K562 (cell line): Measurements from ENCODE around the gene CGNL1.

Experiments used
- CHD4 ChIP-seq: fragments of 200-600 bp; sonication (generic); IDR thresholded peaks from 3 replicates; pipeline ENCODE4 v1.6.1; 2012; ENCODE audit warnings: low read depth, mild to moderate bottlenecking, mixed read lengths, low read length, inconsistent platforms; ENCODE audit not compliant: insufficient read depth, insufficient replicate concordance, poor library complexity, severe bottlenecking
- FOXK2 ChIP-seq, 2 experiments: fragments of 450-650 bp; IDR thresholded peaks in 1 of 2; conservative IDR thresholded peaks in 1 of 2; 2 replicates each; pipeline ENCODE4 v1.6.1; 2016; ENCODE audit warnings: low read depth in 2 of 2, mild to moderate bottlenecking in 1 of 2
- HIVEP1 ChIP-seq: fragments of 250-450 bp; sonication (Bioruptor Pico); IDR thresholded peaks from 2 replicates; pipeline ENCODE4 v1.4.0; 2020; ENCODE audit warnings: mild to moderate bottlenecking
- ZFP36 ChIP-seq: fragments of 150-350 bp; IDR thresholded peaks from 2 replicates; pipeline ENCODE4 v1.6.1; 2018; ENCODE audit warnings: low read length, low read depth; ENCODE audit not compliant: partially characterized antibody
- ZNF121 ChIP-seq: sonication (generic); formaldehyde crosslinking; conservative IDR thresholded peaks from 2 replicates; pipeline ENCODE4 v1.8.0; 2022; ENCODE audit warnings: missing genetic modification reagents
- ZNF766 ChIP-seq: fragments of 200-800 bp; sonication (Bioruptor generic); conservative IDR thresholded peaks from 2 replicates; pipeline ENCODE4 v1.6.1; 2016; ENCODE audit warnings: missing genetic modification characterization, missing compliant biosample characterization
- ZZZ3 ChIP-seq: fragments of 450-650 bp; IDR thresholded peaks from 2 replicates; pipeline ENCODE4 v1.6.1; 2016; ENCODE audit warnings: antibody characterized with exemption, mild to moderate bottlenecking, moderate library complexity
- TF ChIP-seq, protein P1 (sequence below): fragments of 150-350 bp; IDR thresholded peaks from 2 replicates; pipeline ENCODE4 v1.6.1; 2014; ENCODE audit warnings: low read depth, mild to moderate bottlenecking, low read length, borderline replicate concordance
- TF ChIP-seq, protein P2 (sequence below), 3 experiments: IDR thresholded peaks in 2 of 3; conservative IDR thresholded peaks in 1 of 3; 2 replicates each; pipeline ENCODE4 v1.5.1; 2011 to 2012; ENCODE audit warnings: low read length in 3 of 3, mild to moderate bottlenecking in 3 of 3, control low read depth in 2 of 3, improper control_type of control experiment in 1 of 3, inconsistent platforms in 1 of 3, low read depth in 1 of 3, mixed read lengths in 1 of 3, moderate library complexity in 1 of 3; ENCODE audit not compliant: insufficient read depth in 2 of 3
- TF ChIP-seq, protein P3 (sequence below): sonication (generic); formaldehyde crosslinking; IDR thresholded peaks from 2 replicates; pipeline ENCODE4 v1.9.0; 2022; ENCODE audit warnings: mild to moderate bottlenecking, missing genetic modification reagents
- TF ChIP-seq, protein P4 (sequence below): fragments of 250-450 bp; sonication (Bioruptor Pico); IDR thresholded peaks from 2 replicates; pipeline ENCODE4 v1.4.0; 2020
- TF ChIP-seq, protein P5 (sequence below): fragments of 250-450 bp; sonication (Bioruptor Pico); IDR thresholded peaks from 2 replicates; pipeline ENCODE4 v1.8.0; 2021; ENCODE audit warnings: moderate library complexity, mild to moderate bottlenecking, inconsistent platforms

DNA sequence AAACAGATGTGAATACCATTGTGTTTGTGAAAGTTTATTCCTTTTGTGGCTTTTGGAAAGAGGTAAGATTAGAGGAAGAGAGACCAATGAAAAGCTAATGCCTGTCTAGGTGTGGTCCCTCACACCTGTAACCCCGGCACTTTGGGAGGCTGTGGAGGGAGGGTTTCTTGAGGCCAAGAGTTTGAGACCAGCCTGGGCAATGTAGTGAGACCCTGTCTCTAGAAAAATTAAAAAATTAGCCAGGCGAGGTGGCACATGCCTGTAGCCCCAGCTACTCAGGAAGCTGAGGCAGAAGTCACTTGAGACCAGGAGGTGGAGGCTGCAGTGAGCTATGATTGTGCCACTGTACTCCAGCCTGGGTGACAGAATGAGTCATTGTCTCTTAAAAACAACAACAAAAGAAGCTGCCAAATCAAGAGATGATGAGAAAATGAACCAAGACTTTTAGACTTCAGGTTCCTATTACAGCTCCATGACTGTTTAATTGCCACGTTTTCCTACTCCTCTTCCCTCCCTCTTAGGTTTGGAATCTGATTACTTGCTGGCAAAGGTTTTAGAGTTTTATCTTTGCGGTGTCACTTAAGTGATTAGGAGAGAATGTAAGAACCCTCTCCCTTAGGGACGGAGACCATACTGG is 68.7 kb downstream of the CGNL1 start:
- no peak for TF ChIP-seq CHD4
- no peak for TF ChIP-seq HIVEP1 (CRISPR knock-in tag)
- TF ChIP-seq, protein P1, sequence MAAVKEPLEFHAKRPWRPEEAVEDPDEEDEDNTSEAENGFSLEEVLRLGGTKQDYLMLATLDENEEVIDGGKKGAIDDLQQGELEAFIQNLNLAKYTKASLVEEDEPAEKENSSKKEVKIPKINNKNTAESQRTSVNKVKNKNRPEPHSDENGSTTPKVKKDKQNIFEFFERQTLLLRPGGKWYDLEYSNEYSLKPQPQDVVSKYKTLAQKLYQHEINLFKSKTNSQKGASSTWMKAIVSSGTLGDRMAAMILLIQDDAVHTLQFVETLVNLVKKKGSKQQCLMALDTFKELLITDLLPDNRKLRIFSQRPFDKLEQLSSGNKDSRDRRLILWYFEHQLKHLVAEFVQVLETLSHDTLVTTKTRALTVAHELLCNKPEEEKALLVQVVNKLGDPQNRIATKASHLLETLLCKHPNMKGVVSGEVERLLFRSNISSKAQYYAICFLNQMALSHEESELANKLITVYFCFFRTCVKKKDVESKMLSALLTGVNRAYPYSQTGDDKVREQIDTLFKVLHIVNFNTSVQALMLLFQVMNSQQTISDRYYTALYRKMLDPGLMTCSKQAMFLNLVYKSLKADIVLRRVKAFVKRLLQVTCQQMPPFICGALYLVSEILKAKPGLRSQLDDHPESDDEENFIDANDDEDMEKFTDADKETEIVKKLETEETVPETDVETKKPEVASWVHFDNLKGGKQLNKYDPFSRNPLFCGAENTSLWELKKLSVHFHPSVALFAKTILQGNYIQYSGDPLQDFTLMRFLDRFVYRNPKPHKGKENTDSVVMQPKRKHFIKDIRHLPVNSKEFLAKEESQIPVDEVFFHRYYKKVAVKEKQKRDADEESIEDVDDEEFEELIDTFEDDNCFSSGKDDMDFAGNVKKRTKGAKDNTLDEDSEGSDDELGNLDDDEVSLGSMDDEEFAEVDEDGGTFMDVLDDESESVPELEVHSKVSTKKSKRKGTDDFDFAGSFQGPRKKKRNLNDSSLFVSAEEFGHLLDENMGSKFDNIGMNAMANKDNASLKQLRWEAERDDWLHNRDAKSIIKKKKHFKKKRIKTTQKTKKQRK = no peak
- TF ChIP-seq, protein P2, sequence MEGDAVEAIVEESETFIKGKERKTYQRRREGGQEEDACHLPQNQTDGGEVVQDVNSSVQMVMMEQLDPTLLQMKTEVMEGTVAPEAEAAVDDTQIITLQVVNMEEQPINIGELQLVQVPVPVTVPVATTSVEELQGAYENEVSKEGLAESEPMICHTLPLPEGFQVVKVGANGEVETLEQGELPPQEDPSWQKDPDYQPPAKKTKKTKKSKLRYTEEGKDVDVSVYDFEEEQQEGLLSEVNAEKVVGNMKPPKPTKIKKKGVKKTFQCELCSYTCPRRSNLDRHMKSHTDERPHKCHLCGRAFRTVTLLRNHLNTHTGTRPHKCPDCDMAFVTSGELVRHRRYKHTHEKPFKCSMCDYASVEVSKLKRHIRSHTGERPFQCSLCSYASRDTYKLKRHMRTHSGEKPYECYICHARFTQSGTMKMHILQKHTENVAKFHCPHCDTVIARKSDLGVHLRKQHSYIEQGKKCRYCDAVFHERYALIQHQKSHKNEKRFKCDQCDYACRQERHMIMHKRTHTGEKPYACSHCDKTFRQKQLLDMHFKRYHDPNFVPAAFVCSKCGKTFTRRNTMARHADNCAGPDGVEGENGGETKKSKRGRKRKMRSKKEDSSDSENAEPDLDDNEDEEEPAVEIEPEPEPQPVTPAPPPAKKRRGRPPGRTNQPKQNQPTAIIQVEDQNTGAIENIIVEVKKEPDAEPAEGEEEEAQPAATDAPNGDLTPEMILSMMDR (IDR thresholded peaks at IDR 0.05 in 2 of 3, conservative IDR thresholded peaks at IDR 0.05 in 1 of 3; ENCODE audit: insufficient read depth in 2 of 3, low read depth in 1 of 3, low read length in 3 of 3) = no peak
- no peak for TF ChIP-seq FOXK2 (conservative IDR thresholded peaks at IDR 0.05 in 1 of 2, IDR thresholded peaks at IDR 0.05 in 1 of 2; ENCODE audit: low read depth in 2 of 2)
- no peak for TF ChIP-seq ZZZ3
- no peak for TF ChIP-seq ZNF121 (CRISPR knock-in tag)
- TF ChIP-seq, protein P3, sequence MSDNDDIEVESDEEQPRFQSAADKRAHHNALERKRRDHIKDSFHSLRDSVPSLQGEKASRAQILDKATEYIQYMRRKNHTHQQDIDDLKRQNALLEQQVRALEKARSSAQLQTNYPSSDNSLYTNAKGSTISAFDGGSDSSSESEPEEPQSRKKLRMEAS (CRISPR knock-in tag) = no peak
- TF ChIP-seq, protein P4, sequence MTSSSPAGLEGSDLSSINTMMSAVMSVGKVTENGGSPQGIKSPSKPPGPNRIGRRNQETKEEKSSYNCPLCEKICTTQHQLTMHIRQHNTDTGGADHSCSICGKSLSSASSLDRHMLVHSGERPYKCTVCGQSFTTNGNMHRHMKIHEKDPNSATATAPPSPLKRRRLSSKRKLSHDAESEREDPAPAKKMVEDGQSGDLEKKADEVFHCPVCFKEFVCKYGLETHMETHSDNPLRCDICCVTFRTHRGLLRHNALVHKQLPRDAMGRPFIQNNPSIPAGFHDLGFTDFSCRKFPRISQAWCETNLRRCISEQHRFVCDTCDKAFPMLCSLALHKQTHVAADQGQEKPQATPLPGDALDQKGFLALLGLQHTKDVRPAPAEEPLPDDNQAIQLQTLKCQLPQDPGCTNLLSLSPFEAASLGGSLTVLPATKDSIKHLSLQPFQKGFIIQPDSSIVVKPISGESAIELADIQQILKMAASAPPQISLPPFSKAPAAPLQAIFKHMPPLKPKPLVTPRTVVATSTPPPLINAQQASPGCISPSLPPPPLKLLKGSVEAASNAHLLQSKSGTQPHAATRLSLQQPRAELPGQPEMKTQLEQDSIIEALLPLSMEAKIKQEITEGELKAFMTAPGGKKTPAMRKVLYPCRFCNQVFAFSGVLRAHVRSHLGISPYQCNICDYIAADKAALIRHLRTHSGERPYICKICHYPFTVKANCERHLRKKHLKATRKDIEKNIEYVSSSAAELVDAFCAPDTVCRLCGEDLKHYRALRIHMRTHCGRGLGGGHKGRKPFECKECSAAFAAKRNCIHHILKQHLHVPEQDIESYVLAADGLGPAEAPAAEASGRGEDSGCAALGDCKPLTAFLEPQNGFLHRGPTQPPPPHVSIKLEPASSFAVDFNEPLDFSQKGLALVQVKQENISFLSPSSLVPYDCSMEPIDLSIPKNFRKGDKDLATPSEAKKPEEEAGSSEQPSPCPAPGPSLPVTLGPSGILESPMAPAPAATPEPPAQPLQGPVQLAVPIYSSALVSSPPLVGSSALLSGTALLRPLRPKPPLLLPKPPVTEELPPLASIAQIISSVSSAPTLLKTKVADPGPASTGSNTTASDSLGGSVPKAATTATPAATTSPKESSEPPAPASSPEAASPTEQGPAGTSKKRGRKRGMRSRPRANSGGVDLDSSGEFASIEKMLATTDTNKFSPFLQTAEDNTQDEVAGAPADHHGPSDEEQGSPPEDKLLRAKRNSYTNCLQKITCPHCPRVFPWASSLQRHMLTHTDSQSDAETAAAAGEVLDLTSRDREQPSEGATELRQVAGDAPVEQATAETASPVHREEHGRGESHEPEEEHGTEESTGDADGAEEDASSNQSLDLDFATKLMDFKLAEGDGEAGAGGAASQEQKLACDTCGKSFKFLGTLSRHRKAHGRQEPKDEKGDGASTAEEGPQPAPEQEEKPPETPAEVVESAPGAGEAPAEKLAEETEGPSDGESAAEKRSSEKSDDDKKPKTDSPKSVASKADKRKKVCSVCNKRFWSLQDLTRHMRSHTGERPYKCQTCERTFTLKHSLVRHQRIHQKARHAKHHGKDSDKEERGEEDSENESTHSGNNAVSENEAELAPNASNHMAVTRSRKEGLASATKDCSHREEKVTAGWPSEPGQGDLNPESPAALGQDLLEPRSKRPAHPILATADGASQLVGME (CRISPR knock-in tag) = no peak
- no peak for TF ChIP-seq ZNF766 (CRISPR knock-in tag)
- TF ChIP-seq ZFP36 = no peak
- TF ChIP-seq, protein P5, sequence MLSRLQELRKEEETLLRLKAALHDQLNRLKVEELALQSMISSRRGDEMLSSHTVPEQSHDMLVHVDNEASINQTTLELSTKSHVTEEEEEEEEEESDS (CRISPR knock-in tag) = no peak
